PC-9 (cell line): ENCODE data around the gene SUGCT. TPM values are rescaled to one million over a fixed set of nuclear protein-coding genes. Genes with fewer than 3 reads are reported as not detected.

Experiments used
- BruUV-seq: library from RNA; stranded (reverse); fragments of 400-500 nt; replicated peaks from 2 replicates; lab custom pipeline; 2021; lab: Mats Ljungman, UMichigan
- CTCF ChIA-PET: fragments of 300-600 bp; sonication (Branson Sonifier 250); formaldehyde crosslinking; loops from one replicate; lab custom pipeline; 2022; ENCODE audit warnings: antibody characterized with exemption; lab: Charles Lee
- POLR2A ChIA-PET: fragments of 300-600 bp; sonication (Branson Sonifier 250); formaldehyde crosslinking; loops from one replicate; lab custom pipeline; 2022; ENCODE audit warnings: antibody characterized with exemption; ENCODE audit not compliant: unreplicated experiment; lab: Charles Lee
- DNase-seq, 2 experiments: peaks; one replicate each; pipeline versions ENCODE4 v3.0.0 to v3.0.0-alpha.2; 2015 to 2022; ENCODE audit warnings: mixed read lengths in 1 of 2
- H2AFZ ChIP-seq: fragments of 200-600 bp; sonication (generic); 2 replicates; pipeline ENCODE4 v1.8.1; 2017; ENCODE audit warnings: antibody characterized with exemption
- H3F3A ChIP-seq: fragments of 200-600 bp; sonication (generic); 2 replicates; pipeline ENCODE4 v1.8.1; 2017; ENCODE audit warnings: antibody characterized with exemption, mild to moderate bottlenecking, low read depth; ENCODE audit not compliant: insufficient read depth
- H3K27ac ChIP-seq: fragments of 200-600 bp; sonication (generic); 2 replicates; pipeline ENCODE4 v1.6.1; 2016; ENCODE audit warnings: mixed run types
- H3K27me3 ChIP-seq: fragments of 200-600 bp; sonication (generic); 2 replicates; pipeline ENCODE4 v1.6.1; 2016; ENCODE audit warnings: low read depth, mixed run types; ENCODE audit not compliant: insufficient read depth
- H3K36me3 ChIP-seq: fragments of 200-600 bp; sonication (generic); 2 replicates; pipeline ENCODE4 v1.6.1; 2016; ENCODE audit warnings: low read depth, mixed run types
- H3K4me1 ChIP-seq: fragments of 200-600 bp; sonication (generic); replicated peaks from 2 replicates; pipeline ENCODE4 v1.6.1; 2016; ENCODE audit warnings: mixed run types; ENCODE audit not compliant: insufficient read depth
- H3K4me2 ChIP-seq: fragments of 200-600 bp; sonication (generic); 2 replicates; pipeline ENCODE4 v1.6.1; 2017; ENCODE audit warnings: mixed run types
- H3K4me3 ChIP-seq: fragments of 200-600 bp; sonication (generic); 2 replicates; pipeline ENCODE4 v1.6.1; 2016; ENCODE audit warnings: mixed run types
- H3K79me2 ChIP-seq: fragments of 200-600 bp; sonication (generic); 2 replicates; pipeline ENCODE4 v1.6.1; 2017; ENCODE audit warnings: low read depth, mixed run types
- H3K9me2 ChIP-seq: fragments of 200-600 bp; sonication (generic); 2 replicates; pipeline ENCODE4 v1.8.1; 2017; ENCODE audit warnings: mild to moderate bottlenecking; ENCODE audit not compliant: insufficient read depth
- H3K9me3 ChIP-seq: fragments of 200-600 bp; sonication (generic); 2 replicates; pipeline ENCODE4 v1.8.1; 2016; ENCODE audit warnings: low read depth; ENCODE audit not compliant: insufficient read depth
- H4K20me1 ChIP-seq: fragments of 200-600 bp; sonication (generic); 2 replicates; pipeline ENCODE4 v1.8.1; 2017; ENCODE audit not compliant: insufficient read depth
- CTCF ChIP-seq: fragments of 200-600 bp; sonication (generic); conservative IDR thresholded peaks from 2 replicates; pipeline ENCODE4 v1.6.1; 2017; ENCODE audit warnings: mixed run types, antibody characterized with exemption, mild to moderate bottlenecking, moderate library complexity
- EZH2 ChIP-seq: fragments of 200-600 bp; sonication (generic); IDR thresholded peaks from 2 replicates; pipeline ENCODE4 v1.8.0; 2017; ENCODE audit warnings: antibody characterized with exemption, low read depth
- intact Hi-C: fragments of 100-400 bp; cut with micrococcal nuclease; formaldehyde crosslinking; loops from one replicate; pipeline ENCODE4 v1.10.0; 2022; ENCODE audit not compliant: unreplicated experiment
- total RNA-seq: library from RNA; stranded (reverse); gene quantifications from 2 replicates; pipeline ENCODE4 v1.2.3, GENCODE V29; 2021

SUGCT gene
- total RNA-seq, 1 experiment from 2014 or later: 3.5 TPM

- Histone ChIP-seq H3K79me2 (no peaks in the 10 kb centered on the region), H3K27ac (no peak overlapping the region), H3K36me3 (no peaks in the 10 kb centered on the region), H3K9me2 (no peaks in the 10 kb centered on the region), H3K4me1 (no peaks in the 10 kb centered on the region), H3F3A (no peaks in the 10 kb centered on the region), H3K4me2 (no peak overlapping the region), H4K20me1 (no peaks in the 10 kb centered on the region), H3K9me3 (no peaks in the 10 kb centered on the region), H2AFZ (no peak overlapping the region), H3K4me3 (no peak overlapping the region), H3K27me3 (no peaks in the 10 kb centered on the region)
- TF ChIP-seq EZH2: no peak
- TF ChIP-seq CTCF: no peak
- ChIA-PET CTCF (interaction anchor here (0.6 kb wide), 1 partner anchor 19 kb away, joined by 3 read pairs; no protein-coding TSS in a partner anchor), POLR2A (no interaction called here)
- no TSS peak for BruUV-seq
- intact Hi-C loops: no loop called here
- DNase-seq: peak in 1 of 2 experiments; percentile 25
Measured at GRCh38 chr7:40197527-40197926, 62.7 kb downstream of the SUGCT start.

- POLR2A ChIA-PET: interaction anchor here (0.5 kb wide), 1 partner anchor 565 kb away, joined by 5 read pairs; no protein-coding TSS in a partner anchor
- Histone ChIP-seq H3K27me3 (no peaks in the 10 kb centered on the region), H3K9me3 (no peaks in the 10 kb centered on the region), H3K36me3 (no peaks in the 10 kb centered on the region), H3K9me2 (no peaks in the 10 kb centered on the region), H4K20me1 (no peaks in the 10 kb centered on the region), H3K4me1 (no peaks in the 10 kb centered on the region), H3K79me2 (no peaks in the 10 kb centered on the region), H3K4me2 (no peak overlapping the region), H3K27ac (no peak overlapping the region), H3F3A (no peaks in the 10 kb centered on the region), H2AFZ (no peak overlapping the region), H3K4me3 (no peak overlapping the region)
- no TSS peak for BruUV-seq
- intact Hi-C loops: loop anchor here (1.0 kb wide), 1 partner anchor 130 kb away; no protein-coding TSS in a partner anchor
- TF ChIP-seq EZH2 (no peak), CTCF (peak; percentile 59)
- CTCF ChIA-PET: interaction anchor here (0.6 kb wide), 1 partner anchor 1679 kb away, joined by 6 read pairs; no protein-coding TSS in a partner anchor
- peak in 1 of 2 experiments; percentile 33 for DNase-seq
Measured at GRCh38 chr7:40199076-40199802, 64.4 kb downstream of the SUGCT start.

- peak in 1 of 2 experiments; percentile 34 for DNase-seq
Measured at GRCh38 chr7:40200791-40201190, 66.0 kb downstream of the SUGCT start.

More at GRCh38 chr7:40200791-40201190, 66.0 kb downstream of the SUGCT start:
- no peaks in the 10 kb centered on the region for H3F3A ChIP-seq
- H3K27me3 ChIP-seq: no peaks in the 10 kb centered on the region
- no TSS peak for BruUV-seq
- H3K9me2 ChIP-seq: no peaks in the 10 kb centered on the region
- H3K4me2 ChIP-seq: no peak overlapping the region
- no peaks in the 10 kb centered on the region for H3K9me3 ChIP-seq
- H3K36me3 ChIP-seq: no peaks in the 10 kb centered on the region
- no peaks in the 10 kb centered on the region for H3K4me1 ChIP-seq
- intact Hi-C loops: no loop called here
- no peaks in the 10 kb centered on the region for H3K79me2 ChIP-seq
- H3K4me3 ChIP-seq: no peak overlapping the region
- no peak overlapping the region for H2AFZ ChIP-seq
- H4K20me1 ChIP-seq: no peaks in the 10 kb centered on the region
- H3K27ac ChIP-seq: no peak overlapping the region
- TF ChIP-seq CTCF: no peak
- no peak for TF ChIP-seq EZH2
- CTCF ChIA-PET: interaction anchor here (0.5 kb wide), 1 partner anchor 1818 kb away, joined by 19 read pairs; no protein-coding TSS in a partner anchor
- POLR2A ChIA-PET: no interaction called here
